Amniotic epithelial cell (primary cell): ENCODE measurements around the gene ORAI2.
"Not testable (repeated sequence)": the region's sequence is repeated elsewhere in the genome, so short reads cannot be mapped to it uniquely, and the experiment has no call there.

Experiments
- DNase-seq: peaks from one replicate; pipeline ENCODE4 v3.0.0-alpha.2; 2010; ENCODE audit warnings: low read depth

ORAI2 gene

DNA sequence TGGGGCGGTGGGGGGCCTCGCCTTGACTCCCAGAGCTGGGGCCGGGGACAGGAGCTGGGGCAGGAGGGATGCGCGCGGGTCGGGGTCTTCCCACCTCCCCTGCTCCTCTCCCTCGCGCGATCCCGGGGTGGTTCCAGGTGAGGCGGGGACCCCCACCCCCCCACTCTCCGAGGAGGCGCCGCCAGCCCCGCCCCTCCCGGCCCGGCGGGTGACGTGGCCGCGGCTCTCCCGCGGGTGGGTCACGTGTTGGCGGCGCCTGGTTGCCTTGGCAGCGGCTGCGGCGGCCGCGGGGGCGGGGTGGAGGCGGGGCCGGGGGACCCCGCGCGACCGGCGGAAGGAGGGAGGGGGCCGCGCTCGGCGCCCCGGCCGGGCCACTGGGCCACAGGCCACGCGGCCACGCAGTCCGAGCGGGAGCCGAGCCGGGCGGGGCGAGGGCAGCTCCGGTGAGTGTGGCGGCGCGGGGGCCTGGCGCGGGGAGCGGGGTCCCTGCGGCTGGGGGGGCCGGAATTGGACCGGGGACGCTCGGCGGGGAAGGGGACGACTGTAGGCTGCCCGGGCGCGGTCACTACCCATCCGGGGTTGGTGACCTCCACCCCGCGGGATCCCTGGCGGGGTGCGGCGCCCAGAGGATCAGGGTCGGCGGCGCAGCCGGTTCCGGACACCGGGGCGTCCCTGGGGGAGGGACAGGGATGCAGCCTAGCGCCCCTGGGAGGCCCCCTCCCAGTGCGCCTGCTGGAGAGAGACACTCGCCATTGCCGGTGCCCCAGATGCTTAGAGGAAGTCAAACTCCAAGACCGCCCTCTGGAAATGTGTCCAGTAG is at the start of gene ORAI2:
Gene ORAI2, plus strand, starts transcription at position 357 of the 820 bp plus-strand sequence. CDS start 5,382 bp downstream, outside the sequence.
- peak; percentile 38 for DNase-seq

DNA sequence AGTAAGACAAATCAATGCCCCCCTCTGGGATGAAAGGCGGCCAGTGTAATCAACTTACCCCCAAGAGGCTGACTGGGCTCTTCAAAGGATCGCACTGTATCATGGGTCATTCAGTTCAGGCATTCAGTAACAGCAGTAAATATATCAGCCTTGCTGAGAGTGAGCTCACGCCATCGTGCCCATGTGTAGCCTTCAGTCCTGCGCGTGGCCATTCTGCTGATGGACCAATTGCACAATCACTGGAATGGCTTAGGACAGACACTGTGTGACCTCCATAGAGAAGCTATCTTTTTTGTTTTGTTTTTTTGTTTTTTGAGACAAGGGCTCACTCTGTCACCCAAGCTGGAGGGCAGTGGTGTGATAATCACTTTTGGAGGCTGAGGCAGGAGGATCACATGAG is 46.3 kb upstream of the ORAI2 start:
- no peak for DNase-seq

DNA sequence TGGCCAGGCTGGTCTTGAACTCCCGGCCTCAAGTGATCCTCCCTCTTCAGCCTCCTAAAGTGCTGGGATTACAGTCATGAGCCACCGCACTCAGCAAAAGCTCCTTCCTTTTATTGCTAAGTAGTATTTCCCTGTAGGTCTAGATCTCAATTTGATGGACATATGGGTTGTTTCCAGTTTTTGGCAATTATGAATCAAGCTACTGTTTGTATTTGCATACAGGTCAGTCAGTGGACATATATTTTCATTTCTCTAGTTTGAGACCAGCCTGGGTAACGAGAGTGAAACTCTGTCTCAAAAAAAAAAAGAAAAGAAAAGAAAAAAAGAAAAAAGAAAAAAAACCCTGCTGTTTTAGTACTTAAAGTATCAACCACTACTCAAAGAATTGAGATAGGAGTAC is 43.6 kb upstream of the ORAI2 start:
- no peak for DNase-seq

DNA sequence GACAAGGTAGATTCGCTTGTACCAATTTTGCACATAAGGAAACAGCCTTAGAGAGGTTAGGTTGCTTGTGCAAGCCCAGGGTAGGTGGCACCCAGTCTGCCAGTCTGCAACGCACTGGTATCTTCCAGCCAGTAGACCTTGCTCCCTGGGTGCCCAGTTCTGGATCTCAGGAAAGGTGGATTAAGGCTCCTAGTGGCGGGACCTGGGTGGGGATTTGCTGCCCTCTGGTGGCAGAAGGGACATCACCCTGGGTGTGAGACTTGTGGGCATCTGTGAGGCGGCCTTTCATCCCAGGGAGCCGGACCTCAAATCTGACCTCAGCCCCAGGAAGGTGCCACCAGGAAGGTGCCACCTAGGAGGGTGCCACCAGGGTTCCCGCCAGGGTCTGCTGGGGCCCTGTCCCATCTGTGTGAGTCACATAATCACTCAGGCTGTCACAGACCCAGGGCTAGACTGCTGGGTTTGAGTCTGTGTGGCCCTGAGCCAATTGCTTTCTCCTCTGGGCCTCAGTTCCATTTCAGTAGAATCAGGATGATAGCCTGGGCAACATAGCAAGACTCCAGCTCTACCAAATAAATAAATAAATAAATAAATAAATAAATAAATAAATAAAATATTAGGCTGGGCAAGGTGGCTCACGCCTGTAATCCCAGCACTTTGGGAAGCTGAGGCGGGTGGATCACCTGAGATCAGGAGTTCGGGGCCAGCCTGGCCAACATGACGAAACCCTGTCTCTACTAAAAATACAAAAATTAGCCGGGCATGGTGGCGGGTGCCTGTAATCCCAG is 42.5 kb upstream of the ORAI2 start:
- DNase-seq: peak; percentile 61

DNA sequence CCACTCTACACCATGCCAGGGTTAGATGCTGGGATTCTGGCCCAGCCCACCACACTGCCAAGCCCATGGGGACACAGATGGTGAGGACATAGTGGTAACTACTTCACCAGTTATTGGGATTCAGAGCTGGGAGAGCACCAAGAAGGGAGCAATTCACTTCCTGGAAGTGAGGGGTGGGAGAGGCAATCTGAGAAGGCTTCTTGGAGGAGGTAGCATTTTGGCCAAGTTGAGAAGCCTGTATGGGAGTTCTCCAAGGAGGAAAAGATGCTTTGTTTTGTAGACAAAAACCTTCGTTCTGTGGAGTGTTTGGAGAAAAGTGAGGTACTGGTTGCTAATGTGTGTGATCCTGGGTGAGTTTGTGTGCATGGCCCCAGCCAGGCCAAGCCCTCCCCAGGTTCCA is 41.0 kb upstream of the ORAI2 start:
- DNase-seq: no peak

DNA sequence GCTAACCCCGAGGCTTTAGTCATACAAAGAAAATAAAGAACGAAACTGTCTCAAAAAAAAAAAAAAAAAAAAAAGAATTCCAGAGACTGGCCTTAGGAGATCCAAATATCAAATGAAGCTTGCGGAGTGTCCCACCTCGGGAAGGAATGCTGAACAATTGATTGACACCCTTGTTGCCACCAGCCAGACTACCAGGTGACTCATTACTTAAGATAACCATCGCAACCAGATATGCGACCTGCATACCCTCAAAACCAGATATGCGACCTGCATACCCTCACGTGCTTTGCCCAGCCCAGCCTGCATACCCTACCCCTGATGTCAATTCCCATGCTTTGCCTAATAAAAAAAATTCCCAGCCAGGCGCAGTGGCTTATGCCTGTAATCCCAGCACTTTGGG is 39.9 kb upstream of the ORAI2 start:
- peak; percentile 19 for DNase-seq

DNA sequence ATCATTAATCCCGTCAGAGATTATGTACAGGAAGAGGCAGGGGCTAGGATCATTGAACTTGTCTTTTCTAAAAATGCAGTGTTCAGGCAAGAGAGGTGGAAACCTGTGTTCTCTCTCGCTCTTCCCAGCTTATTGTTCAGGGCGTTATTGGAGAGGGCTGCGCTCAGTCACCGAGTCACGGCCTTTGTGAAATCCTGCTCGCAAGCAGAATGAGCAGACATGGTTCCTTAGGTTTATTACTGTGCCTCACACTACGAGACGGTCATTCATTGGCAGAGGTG is 37.8 kb upstream of the ORAI2 start:
- peak; percentile 32 for DNase-seq

DNA sequence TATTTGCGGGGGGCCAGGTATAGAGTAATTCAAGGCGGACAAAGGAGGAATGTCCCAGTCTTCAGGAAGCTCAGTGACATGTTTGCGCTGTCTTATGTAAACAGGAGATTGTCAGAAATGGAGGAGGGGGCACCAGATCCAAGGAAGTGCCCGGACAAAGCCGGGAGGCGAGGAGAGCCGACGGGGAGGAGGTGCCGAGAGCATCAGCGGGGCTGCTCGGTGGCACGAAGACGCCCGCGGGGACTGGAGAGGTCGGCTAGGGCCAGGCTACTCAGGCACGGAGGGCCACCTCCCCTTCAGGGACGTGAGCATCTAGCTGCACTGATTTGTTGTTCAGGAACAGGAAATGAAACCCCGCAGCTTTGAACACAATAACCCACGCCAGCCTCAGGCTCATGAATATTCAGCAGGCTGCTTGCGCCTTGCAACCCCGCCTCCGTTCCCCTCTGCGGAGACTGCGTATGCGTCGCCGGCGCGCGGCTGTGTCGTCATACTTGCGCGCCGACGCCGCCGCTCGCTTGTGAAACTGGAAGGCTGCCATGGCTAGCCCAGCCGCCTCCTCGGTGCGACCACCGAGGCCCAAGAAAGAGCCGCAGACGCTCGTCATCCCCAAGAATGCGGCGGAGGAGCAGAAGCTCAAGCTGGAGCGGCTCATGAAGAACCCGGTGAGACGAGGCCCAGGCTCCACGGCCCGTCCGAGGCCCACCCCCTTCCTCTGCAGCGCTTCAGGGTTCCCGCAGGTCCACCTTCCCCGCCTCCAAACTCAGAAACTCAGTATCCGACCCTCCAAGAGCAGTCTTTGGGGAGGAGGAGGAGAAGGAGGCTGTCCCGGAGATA is 37.3 kb upstream of the ORAI2 start, which contains the start of gene PRKRIP1:
Gene PRKRIP1, plus strand, starts transcription at position 491 of the 837 bp plus-strand sequence. Its CDS starts 49 bp downstream, at position 540.
- DNase-seq: peak; percentile 90

DNA sequence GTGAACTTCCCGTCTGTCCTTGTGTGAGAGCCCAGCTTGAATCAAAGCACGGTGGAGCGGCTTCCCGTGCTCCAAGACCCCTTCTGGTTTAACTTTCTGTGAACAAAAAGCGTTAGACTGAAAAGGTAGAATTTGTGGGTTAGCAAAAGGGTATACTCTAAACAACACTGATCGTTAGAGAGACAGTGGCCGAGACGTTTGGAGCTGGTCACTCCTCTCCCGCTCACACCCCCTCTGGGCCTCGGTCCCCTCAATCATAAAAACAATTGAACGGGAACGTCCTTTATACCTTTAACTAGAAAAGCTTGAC is 36.7 kb upstream of the ORAI2 start:
- DNase-seq: no peak

DNA sequence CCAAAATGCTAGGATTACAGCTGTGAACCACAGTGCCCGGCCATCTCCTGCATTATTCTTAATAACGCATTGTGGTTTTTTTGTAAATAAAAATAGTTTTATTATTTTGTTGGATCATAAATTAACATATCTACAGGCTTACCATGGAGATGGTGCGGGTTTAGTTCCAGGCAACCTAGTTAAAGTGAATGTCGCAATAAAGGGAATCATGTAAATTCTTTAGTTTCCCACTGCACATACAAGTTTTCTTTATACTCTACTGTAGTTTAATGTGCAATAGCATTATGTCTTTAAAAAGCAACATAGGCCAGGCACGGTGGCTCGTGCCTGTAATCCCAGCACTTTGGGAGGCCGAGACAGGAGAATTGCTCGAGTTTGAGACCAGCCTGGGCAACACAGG is 34.8 kb upstream of the ORAI2 start:
- DNase-seq: no peak

DNA sequence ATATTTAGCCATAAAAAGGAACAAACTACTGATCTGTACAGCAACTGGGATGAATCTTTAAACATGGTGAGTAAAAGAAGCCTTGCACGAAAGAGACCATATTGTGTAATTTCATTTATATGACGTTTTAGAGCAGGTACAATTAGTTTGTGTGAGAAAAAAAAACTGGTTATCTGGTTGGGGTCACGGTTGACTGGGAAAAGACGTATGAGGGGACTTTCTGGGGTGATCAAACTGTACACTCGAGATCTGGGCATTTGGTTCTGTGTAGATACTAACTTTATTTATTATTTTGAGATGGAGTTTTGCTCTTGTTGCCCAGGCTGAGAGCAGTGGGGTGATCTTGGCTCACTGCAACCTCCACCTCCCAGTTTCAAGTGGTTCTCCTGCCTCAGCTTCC is 33.0 kb upstream of the ORAI2 start:
- DNase-seq: no peak

DNA sequence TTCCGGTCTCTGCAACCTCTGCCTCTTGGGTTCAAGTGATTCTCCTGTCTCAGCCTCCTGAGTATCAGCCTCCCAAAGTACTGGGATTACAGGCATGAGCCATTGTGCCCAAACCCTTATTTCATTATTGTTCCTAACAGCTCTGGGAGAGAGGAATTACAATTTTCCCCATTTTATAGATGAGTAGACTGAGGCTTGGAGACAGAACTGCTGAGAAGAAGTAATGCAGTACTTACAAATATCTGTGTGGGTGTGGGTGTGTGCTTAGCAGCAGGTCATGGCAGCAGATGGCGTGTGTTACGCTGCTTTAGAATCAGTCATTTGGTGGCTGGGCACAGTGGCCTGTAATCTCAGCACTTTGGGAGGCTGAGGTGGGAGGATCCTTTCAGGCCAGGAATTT is 29.8 kb upstream of the ORAI2 start:
- no peak for DNase-seq

DNA sequence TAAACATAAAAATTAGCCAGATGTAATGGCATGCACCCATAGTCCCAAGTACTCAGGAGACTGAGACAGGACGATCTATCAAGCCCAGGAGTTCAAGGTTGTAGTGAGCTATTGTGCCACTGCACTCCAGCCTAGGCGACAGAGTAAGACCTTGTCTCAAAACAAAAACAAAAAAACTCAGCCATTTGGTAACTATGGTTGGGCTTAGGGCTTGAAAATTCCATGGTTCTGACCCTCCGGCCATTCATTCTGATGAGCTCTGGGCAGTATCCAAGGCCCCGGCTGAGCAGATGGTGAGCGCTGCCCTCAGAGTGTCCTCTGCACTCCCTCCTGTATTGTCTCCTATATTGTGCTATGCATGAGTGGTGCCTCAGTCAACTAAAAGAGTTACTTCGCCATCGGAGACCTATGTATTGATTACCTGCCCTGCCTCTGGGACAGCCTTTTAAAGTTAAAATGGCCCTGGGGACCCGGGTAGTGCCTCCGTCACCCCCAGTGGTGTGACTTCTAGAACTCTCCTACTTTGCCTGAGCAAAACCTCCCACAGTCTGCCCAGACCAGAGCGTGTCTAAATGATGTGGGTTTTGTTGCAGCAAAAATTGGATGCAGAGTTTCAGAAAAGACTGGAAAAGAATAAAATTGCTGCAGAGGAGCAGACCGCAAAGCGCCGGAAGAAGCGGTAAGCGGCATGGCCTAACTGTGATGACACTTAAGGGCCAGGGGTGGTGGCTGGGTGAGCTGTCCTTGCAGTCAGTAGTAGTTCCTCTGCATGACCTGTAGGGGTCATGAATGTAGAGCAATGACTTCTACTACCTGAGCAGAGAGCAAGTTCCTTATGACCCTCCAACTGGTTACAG is 29.1 kb upstream of the ORAI2 start:
- DNase-seq: peak; percentile 67

DNA sequence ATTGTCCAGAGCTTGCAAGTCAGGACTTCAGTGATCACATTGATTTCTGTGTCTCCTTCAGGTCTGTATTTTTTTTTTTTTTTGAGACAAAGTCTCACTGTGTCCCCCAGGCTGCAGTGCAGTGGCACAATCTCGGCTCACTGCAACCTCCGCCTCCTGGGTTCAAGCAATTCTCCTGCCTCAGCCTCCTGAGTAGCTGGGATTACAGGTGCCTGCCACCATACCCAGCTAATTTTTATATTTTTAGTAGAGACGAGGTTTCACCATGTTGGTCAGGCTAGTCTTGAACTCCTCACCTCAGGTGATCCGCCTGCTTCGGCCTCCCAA is 28.6 kb upstream of the ORAI2 start:
- not testable (repeated sequence) for DNase-seq

DNA sequence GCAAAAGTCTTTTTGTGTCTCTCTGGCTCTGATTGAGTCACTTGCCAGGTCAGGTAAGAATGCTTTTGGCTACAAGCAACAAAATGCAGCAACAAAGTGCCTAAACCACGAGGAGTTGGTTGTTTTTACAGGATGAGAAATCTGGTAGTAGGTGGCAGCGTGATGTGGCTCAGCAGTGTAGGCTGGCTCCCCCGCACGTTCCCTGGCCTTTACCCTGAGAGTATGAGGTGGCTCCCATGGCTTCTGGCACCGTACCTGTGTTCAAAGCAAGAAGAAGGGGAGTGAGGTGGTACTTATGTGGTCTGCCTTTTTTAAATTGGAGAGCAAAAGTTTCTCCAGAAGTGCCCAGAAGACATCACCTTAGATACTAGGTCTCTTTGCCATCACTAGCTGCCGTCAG is 25.5 kb upstream of the ORAI2 start:
- no peak for DNase-seq

DNA sequence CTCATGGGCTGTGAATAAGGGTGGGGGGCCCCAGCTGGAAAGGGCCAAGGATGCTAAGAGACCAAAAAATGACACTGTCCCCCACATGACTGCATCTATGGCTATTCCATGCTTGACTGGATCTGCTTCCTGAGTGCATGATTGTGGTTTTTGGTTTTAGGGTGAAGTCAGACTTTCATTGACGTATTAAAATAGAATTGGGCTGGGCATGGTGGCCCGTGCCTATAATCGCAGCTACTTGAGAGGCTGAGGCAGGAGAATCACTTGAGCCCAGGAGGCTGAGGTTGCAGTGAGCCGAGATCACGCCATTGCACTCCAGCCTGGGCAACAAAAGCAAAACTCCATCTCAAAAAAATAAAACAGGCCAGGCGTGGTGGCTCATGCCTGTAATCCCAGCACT is 24.8 kb upstream of the ORAI2 start:
- DNase-seq: not testable (repeated sequence)

DNA sequence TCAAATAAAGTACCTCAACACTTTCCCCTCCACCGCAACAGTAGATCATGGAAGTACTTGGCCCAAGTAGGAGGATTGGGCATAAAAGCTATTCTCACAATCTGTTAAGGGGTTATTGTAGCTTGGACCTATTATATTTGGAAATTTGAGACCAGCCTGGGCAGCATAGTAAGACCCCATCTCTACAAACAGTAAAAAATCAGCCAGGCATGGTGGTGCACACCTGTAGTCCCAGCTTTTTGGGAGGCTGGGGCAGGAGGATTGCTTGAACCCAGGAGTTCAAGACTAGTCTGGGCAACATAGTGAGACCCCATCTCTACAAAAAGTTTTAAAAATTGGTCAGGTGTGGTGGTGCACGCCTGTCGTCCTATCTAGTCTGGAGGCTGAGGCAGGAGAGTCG is 24.0 kb upstream of the ORAI2 start:
- DNase-seq: no peak

DNA sequence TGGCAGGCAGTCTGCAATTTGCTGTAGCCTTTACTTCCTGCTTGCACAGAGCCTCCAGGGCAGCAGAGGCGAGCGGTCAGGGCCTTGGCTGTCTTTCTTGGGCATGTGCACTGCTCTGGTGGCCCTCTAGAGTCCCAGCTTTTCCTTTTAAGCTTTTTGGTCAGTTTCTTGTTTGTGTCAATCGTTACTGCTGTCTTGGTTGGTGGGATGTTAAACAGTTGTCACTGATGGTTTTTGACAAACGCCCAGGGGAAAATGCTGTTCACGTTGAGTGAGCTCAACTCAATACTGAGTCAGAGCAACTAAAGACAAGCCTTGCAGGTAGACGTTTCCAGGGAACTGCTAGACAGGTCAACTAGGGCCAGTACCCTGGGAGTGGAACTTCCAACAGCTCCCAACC is 23.3 kb upstream of the ORAI2 start:
- DNase-seq: no peak

DNA sequence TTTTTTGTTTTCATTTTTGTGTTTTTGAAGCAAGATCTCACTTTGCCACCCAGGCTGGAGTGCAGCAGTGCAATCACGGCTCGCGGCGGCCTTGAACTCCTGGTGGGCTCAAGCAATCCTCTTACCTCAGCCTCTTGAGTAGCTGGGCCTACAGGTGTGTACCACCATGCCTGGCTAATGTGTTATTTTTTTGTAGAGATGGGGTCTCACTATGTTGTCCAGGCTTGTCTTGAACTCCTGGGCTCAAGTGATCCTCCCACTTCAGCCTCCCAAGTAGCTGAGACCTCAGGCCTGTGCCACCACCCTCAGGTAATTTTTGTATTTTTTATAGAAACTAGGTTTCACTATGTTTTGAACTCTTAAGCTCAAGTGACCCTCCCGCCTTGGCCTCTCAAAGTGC is 22.5 kb upstream of the ORAI2 start:
- DNase-seq: no peak

DNA sequence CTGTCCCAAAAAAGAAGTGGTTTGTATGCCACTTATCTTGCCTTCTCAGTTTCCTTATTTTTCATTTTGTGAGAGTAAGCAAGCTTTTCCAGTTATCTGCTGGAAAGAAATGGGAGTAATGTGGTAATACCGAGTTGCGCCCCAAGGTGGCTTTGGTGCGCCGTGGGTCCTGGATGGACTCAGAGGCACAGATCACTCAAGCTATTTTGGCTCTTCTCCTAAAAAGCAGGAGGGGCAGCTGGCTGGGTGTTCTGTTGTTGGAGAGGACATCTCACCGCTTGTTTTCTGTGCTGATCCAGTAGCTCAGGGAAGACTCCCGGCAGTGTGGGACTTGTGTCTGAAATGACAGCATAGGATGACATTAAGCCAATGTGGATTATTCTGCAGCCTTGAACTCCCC is 20.8 kb upstream of the ORAI2 start:
- DNase-seq: no peak

DNA sequence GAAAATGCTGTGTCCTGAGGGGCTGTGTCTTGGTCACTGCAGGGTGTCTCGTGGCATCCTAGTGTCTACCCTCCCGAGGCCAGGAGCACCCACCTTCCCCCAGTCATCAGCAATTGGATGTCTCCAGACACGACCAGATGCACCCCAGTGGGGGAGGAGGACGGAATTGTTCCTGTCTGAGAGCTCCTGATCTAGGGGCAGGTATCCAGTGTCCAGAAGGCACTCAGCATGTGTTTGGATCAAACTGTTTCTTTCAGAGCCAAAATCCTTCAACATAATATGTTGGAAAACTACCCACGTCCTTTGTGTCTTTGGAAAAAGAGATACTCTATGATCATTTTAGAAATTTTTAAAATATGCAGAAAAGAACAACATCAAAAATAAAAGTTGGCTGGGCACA is 20.3 kb upstream of the ORAI2 start:
- no peak for DNase-seq

DNA sequence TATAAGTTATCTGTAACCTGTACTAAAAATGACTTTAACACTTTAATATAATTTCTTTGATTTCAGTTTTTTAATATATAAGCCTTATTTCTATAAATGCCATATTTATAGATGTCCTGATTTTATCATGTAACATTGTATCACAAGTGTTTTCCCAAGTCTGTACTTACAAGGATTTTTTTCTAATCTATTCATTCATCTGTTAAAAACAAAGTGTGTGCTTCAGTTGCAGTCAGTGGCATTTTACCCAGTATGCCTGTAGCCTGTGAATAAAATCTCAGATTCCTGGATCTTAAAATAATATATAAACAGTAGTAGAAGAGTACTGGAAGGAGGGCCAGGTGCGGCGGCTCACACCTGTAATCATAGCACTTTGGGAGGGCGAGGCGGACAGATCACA is 19.8 kb upstream of the ORAI2 start:
- no peak for DNase-seq
